ENCODE data around the gene FALEC.

FALEC gene

DNA sequence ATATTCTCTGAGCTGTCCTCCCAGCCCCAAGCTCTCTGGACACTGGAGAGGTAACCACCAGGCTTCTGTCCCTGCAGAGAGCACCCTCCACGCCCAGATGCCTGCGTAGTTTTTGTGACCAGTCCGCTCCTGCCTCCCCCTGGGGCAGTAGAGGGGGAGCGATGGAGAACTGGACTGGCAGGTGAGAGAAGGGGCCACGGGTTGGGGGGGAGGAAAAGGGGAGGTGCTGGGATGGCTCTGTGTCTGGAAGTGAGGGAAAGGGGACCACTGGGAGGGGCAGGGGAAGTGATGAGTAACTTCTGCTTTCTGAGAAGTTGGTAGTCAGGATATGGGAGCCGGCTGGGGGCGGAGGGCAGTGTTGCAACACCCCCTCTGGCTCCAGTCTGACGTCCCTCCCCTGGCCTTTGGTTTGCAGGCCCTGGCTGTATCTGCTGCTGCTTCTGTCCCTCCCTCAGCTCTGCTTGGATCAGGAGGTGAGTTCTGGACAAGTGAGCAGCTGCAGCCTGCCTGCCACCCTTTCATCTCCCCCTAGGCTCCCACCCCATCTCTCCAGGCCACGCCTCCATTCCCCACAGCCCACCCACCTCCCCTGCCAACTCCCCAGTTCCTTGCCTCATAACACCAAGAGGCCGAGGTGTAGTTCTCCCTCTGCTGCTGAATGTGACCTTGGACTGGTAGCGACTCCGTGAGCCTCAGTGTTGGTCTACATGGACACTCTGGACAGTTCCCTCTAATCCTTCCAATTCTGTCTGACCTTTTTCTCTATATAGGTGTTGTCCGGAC lies 36.8 kb downstream of the FALEC start:
- DNase-seq (ENCODE audit: low read depth in 2 of 2) = peak; percentile 94 to 98
- H3K4me3 ChIP-seq (replicated peaks in 1 of 2; ENCODE audit: low read depth in 2 of 2, low read length in 2 of 2) = no peak overlapping the region
- TF ChIP-seq CTCF (IDR thresholded peaks at IDR 0.05; ENCODE audit: low read depth, low read length) = no peak

- DNase-seq (ENCODE audit: low read depth in 2 of 2) = no peak
- H3K4me3 ChIP-seq (replicated peaks in 1 of 2; ENCODE audit: low read depth in 2 of 2, low read length in 2 of 2) = no peak overlapping the region
- TF ChIP-seq CTCF (IDR thresholded peaks at IDR 0.05; ENCODE audit: low read depth, low read length) = no peak
These were observed 37.3 kb downstream of the FALEC start for GRCh38 chr1:150552911-150553289.

DNA sequence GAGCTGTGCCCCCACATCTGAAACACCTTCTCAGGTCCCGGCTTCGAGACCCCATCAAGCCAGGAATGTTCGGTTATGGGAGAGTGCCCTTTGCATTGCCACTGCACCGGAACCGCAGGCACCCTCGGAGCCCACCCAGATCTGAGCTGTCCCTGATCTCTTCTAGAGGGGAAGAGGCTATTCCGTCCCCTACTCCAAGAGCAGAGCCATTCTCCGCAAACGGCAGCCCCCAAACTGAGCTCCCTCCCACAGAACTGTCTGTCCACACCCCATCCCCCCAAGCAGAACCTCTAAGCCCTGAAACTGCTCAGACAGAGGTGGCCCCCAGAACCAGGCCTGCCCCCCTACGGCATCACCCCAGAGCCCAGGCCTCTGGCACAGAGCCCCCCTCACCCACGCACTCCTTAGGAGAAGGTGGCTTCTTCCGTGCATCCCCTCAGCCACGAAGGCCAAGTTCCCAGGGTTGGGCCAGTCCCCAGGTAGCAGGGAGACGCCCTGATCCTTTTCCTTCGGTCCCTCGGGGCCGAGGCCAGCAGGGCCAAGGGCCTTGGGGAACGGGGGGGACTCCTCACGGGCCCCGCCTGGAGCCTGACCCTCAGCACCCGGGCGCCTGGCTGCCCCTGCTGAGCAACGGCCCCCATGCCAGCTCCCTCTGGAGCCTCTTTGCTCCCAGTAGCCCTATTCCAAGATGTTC lies 38.0 kb downstream of the FALEC start:
- no peak for DNase-seq (ENCODE audit: low read depth in 2 of 2)
- H3K4me3 ChIP-seq (replicated peaks in 1 of 2; ENCODE audit: low read depth in 2 of 2, low read length in 2 of 2) = no peak overlapping the region

GRCh38 chr1:150554086-150554452 lies 38.5 kb downstream of the FALEC start:
- no peak for TF ChIP-seq CTCF (IDR thresholded peaks at IDR 0.05; ENCODE audit: low read depth, low read length)
- no peak overlapping the region for H3K4me3 ChIP-seq (replicated peaks in 1 of 2; ENCODE audit: low read depth in 2 of 2, low read length in 2 of 2)
- no peak for DNase-seq (ENCODE audit: low read depth in 2 of 2)

More for the DNA sequence above, 38.0 kb downstream of the FALEC start:
- TF ChIP-seq CTCF (IDR thresholded peaks at IDR 0.05; ENCODE audit: low read depth, low read length) = no peak

- no peak for TF ChIP-seq CTCF (IDR thresholded peaks at IDR 0.05; ENCODE audit: low read depth, low read length)
- no peak overlapping the region for H3K4me3 ChIP-seq (replicated peaks in 1 of 2; ENCODE audit: low read depth in 2 of 2, low read length in 2 of 2)
- DNase-seq (ENCODE audit: low read depth in 2 of 2) = no peak
These were observed 39.8 kb downstream of the FALEC start for GRCh38 chr1:150555198-150555970.

DNA sequence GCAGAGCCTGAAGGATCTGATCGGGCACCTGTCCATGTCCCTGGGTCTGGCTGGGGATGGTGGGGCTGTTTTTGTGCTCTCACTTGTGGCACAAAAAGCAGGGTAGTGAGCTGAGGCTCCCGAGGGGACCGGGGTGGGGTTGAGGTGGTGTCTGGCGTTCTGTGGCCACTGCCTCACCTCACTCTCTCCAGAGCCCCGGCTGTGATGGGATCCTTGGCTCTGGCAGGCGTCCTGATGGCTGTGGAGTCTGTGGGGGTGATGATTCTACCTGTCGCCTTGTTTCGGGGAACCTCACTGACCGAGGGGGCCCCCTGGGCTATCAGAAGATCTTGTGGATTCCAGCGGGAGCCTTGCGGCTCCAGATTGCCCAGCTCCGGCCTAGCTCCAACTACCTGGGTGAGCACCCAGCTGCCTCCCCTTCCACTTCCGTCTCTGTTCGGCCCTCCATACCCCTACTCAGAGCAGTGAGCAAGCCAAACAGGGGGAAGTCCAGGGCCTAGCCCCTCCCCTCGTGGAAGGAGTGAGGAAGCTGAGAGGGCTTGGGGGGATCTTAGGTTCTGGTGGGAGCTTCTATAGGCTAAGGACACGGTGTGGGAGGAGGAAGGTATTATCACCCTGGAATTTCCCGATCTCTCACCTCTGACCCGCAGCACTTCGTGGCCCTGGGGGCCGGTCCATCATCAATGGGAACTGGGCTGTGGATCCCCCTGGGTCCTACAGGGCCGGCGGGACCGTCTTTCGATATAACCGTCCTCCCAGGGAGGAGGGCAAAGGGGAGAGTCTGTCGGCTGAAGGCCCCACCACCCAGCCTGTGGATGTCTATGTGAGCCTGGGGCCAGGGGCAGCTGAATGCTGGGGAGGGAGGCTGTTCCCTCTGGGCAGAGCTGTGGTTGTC lies 40.7 kb downstream of the FALEC start:
- no peak for TF ChIP-seq CTCF (IDR thresholded peaks at IDR 0.05; ENCODE audit: low read depth, low read length)
- DNase-seq (ENCODE audit: low read depth in 2 of 2) = no peak

More for the DNA sequence above, 40.7 kb downstream of the FALEC start:
- H3K4me3 ChIP-seq (replicated peaks in 1 of 2; ENCODE audit: low read depth in 2 of 2, low read length in 2 of 2) = no peak overlapping the region

Data from cardiac fibroblast (primary cell).